DND-41 (cell line): ENCODE data around the gene GPR107.

Experiments
- EZH2 ChIP-seq: IDR thresholded peaks from 3 replicates; pipeline ENCODE4 v1.6.1; 2012; ENCODE audit warnings: borderline replicate concordance, low read depth, mild to moderate bottlenecking, moderate library complexity, low read length, inconsistent platforms; ENCODE audit not compliant: severe bottlenecking
- TF ChIP-seq, protein P1 (sequence below): IDR thresholded peaks from 2 replicates; pipeline ENCODE4 v1.5.1; 2012; ENCODE audit warnings: borderline replicate concordance, low read length, moderate library complexity, mild to moderate bottlenecking; ENCODE audit not compliant: poor library complexity, severe bottlenecking; ENCODE audit errors: extremely low read depth

DNA sequence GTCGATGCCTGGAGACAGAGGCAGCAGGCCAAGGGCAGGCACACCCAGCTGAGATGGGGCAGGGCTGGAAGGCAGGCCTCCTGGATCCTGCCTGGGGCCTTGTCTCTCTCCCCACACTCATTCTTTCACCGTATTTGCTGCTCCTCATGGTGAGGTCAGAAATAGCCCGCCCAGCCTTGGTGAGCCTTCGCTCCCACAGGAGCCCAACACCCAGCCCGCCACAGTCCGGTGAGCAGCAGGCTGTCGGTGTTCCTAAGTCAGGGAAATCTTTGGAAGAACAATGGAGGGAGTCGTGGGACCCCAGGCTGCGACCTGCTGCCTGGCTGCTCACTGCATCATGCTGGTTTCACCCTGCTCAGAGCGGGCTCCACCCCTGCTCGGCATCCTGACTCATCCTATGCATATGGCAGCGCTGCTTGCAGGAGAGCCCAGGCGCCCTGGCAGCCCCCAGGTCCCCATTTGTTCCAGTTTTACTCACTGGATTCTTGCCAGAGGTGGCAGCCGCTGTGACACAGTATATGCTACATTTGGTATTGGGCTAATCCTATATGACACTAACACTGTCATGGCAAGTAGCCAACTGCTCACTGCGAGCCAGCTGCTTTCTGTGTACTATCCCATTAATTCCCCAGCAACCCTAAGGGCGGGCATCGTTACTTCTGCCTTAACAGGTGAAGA is 65.3 kb downstream of the GPR107 start:
- TF ChIP-seq, protein P1, sequence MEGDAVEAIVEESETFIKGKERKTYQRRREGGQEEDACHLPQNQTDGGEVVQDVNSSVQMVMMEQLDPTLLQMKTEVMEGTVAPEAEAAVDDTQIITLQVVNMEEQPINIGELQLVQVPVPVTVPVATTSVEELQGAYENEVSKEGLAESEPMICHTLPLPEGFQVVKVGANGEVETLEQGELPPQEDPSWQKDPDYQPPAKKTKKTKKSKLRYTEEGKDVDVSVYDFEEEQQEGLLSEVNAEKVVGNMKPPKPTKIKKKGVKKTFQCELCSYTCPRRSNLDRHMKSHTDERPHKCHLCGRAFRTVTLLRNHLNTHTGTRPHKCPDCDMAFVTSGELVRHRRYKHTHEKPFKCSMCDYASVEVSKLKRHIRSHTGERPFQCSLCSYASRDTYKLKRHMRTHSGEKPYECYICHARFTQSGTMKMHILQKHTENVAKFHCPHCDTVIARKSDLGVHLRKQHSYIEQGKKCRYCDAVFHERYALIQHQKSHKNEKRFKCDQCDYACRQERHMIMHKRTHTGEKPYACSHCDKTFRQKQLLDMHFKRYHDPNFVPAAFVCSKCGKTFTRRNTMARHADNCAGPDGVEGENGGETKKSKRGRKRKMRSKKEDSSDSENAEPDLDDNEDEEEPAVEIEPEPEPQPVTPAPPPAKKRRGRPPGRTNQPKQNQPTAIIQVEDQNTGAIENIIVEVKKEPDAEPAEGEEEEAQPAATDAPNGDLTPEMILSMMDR = no peak
- no peak for TF ChIP-seq EZH2
